Peyer's patch (tissue), 4 donors: Measurements from ENCODE around the gene DENND4C. TPM values are rescaled to one million over a fixed set of nuclear protein-coding genes. Genes with fewer than 3 reads are reported as not detected.
"Not testable (repeated sequence)": the region's sequence is repeated elsewhere in the genome, so short reads cannot be mapped to it uniquely, and the experiment has no call there.

ENCODE experiments used
- DNase-seq, 3 donors: peaks; one replicate each; pipeline ENCODE4 v3.0.0-alpha.2; 2017 to 2019
- H3K27ac ChIP-seq, 4 donors: fragments of 200-600 bp; sonication (generic); one replicate each; pipeline ENCODE4 v1.5.1; 2016 to 2019
- H3K27me3 ChIP-seq, 2 donors: fragments of 200-600 bp; sonication (generic); one replicate each; pipeline ENCODE4 v1.5.1; 2019
- H3K36me3 ChIP-seq, 3 donors: fragments of 200-600 bp; sonication (generic); one replicate each; pipeline ENCODE4 v1.5.1; 2016 to 2019
- H3K4me1 ChIP-seq, 4 donors: fragments of 200-600 bp; sonication (generic); one replicate each; pipeline ENCODE4 v1.5.1; 2016 to 2019
- H3K4me3 ChIP-seq, 4 donors: fragments of 200-600 bp; sonication (generic); 1 replicate in 3 of 4; 2 replicates in 1 of 4; pipeline ENCODE4 v1.5.1; 2016 to 2019; ENCODE audit warnings: mild to moderate bottlenecking in 1 of 4
- H3K9me3 ChIP-seq, 4 donors: fragments of 200-600 bp; sonication (generic); one replicate each; pipeline ENCODE4 v1.5.1; 2016 to 2019; ENCODE audit warnings: mild to moderate bottlenecking in 1 of 4
- POLR2A ChIP-seq, 2 donors: fragments of 450-650 bp; IDR thresholded peaks; one replicate each; pipeline ENCODE4 v1.5.1; 2017; ENCODE audit warnings: antibody characterized with exemption in 2 of 2, mild to moderate bottlenecking in 2 of 2, moderate library complexity in 2 of 2
- total RNA-seq, 4 donors: library from RNA; depleted of rRNA; stranded (reverse); fragments of >200 nt; gene quantifications; one replicate each; pipeline ENCODE4 v1.1.0, GENCODE V29; 2016
- TF ChIP-seq, protein P1 (sequence below), 6 experiments: fragments of 450-650 bp in 4 of 6; fragments of 200-600 bp in 2 of 6; sonication (generic) in 1 of 6; IDR thresholded peaks; one replicate each; pipeline ENCODE4 v1.5.1; 2017 to 2019; ENCODE audit warnings: antibody characterized with exemption in 6 of 6, mild to moderate bottlenecking in 3 of 6, moderate library complexity in 1 of 6

The DENND4C gene
- total RNA-seq, 4 donors from 2014 or later: 89.1 to 188 (median 154) TPM

GRCh38 chr9:19185191-19185590 lies 45.3 kb upstream of the DENND4C start:
- no peak for DNase-seq
- Histone ChIP-seq H3K9me3 (no peaks in the 10 kb centered on the region), H3K4me3 (no peak overlapping the region), H3K27ac (peak overlapping the region; percentile 74 to 87 (median 80)), H3K27me3 (no peaks in the 10 kb centered on the region), H3K4me1 (peaks cover 0 to 36% (median 11%) of the 10 kb centered on the region in 4 donors), H3K36me3 (no peaks in the 10 kb centered on the region)
- TF ChIP-seq POLR2A (IDR thresholded peaks at IDR 0.05): no peak
- TF ChIP-seq, protein P1, sequence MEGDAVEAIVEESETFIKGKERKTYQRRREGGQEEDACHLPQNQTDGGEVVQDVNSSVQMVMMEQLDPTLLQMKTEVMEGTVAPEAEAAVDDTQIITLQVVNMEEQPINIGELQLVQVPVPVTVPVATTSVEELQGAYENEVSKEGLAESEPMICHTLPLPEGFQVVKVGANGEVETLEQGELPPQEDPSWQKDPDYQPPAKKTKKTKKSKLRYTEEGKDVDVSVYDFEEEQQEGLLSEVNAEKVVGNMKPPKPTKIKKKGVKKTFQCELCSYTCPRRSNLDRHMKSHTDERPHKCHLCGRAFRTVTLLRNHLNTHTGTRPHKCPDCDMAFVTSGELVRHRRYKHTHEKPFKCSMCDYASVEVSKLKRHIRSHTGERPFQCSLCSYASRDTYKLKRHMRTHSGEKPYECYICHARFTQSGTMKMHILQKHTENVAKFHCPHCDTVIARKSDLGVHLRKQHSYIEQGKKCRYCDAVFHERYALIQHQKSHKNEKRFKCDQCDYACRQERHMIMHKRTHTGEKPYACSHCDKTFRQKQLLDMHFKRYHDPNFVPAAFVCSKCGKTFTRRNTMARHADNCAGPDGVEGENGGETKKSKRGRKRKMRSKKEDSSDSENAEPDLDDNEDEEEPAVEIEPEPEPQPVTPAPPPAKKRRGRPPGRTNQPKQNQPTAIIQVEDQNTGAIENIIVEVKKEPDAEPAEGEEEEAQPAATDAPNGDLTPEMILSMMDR (IDR thresholded peaks at IDR 0.05): no peak

DNA sequence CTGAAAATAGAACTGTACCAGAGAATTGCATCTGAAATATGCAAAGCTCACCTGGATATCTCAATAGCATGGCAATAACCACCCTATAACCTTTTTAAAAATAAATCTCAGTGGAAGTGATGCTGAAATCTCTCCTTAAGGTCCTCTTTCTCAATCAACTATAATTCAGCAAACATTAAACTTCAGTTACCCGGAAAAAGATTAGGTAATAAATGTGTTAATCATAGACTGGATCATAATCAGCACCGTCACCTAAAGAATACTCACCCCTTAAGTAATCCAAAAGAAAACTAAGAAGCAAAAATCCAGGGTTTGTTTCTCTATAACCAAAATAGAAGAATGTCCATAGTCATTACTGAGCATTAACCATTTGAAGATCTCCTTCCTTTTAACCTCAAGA lies 44.3 kb upstream of the DENND4C start:
- Histone ChIP-seq H3K36me3 (no peaks in the 10 kb centered on the region), H3K9me3 (no peaks in the 10 kb centered on the region), H3K4me3 (no peak overlapping the region), H3K4me1 (peaks cover 0 to 36% (median 11%) of the 10 kb centered on the region in 4 donors), H3K27ac (peak overlapping the region in 2 of 4 donors; percentile 55 to 86), H3K27me3 (no peaks in the 10 kb centered on the region)
- TF ChIP-seq POLR2A (IDR thresholded peaks at IDR 0.05): no peak
- TF ChIP-seq, protein P1 (IDR thresholded peaks at IDR 0.05): no peak
- DNase-seq: no peak

DNA sequence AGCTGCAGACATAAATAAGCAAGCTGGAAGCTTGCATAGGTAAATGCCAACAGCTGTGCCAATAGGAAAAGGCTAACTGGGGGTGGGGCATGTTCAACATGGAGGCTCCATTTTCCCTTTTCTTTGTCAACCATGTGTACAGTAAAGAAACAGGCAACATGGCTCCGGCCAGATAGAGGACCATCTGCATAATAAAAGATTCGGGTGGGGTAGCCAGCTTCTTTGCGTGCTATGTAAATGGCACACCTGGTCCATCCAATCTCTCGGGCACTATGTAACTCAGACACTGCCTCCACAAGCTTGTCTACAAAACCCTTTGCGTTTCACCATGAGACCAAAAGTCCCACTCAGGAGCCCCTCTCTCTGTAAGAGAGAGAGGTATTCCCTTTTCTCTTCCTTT lies 41.7 kb upstream of the DENND4C start:
- TF ChIP-seq, protein P1 (IDR thresholded peaks at IDR 0.05): no peak
- TF ChIP-seq POLR2A (IDR thresholded peaks at IDR 0.05): no peak
- Histone ChIP-seq H3K36me3 (no peaks in the 10 kb centered on the region), H3K27ac (no peak overlapping the region), H3K9me3 (no peaks in the 10 kb centered on the region), H3K27me3 (no peaks in the 10 kb centered on the region), H3K4me1 (peaks cover 0 to 29% (median 6%) of the 10 kb centered on the region in 4 donors), H3K4me3 (no peak overlapping the region)
- DNase-seq: no peak

DNA sequence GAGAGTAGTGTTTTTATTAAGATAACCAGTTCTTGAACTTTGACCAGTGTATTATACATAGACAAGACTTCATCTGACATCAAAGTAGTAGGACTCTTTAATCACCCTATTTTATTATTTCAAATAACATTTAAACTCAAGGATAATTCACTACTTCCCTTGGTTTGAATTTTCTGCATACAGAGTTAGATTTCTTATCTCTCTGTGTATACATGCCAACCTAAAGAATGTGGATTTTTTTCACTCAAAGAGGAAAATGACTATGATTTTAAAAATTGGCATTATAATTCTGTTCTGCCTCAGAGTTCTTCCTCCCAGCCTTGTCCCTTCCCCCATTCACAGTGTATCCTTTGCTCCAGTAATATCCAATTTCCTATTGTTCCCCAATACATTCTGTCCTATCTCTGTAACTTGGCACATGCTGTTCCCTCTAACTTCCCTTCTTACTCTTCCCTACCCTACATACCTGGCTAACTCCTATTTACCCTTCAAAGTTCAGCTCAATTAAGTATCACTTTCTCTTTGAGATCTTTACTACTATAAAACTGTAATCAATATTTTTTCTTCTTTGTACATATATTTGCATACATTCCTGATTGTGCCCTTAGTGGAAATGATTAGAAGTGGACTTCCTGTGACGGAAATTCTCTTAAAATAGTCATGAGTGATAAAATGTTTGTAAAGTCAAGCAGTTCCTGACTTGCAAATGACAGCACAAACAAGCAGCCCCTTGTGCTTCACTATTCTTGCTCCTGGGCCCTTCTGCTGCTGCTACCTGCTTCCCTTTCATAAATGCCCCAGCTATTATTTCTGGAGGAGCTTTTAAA lies 38.1 kb upstream of the DENND4C start:
- DNase-seq: no peak
- Histone ChIP-seq H3K4me3 (no peak overlapping the region), H3K9me3 (no peaks in the 10 kb centered on the region), H3K36me3 (no peaks in the 10 kb centered on the region), H3K27ac (peak overlapping the region in 2 of 4 donors; percentile 31 to 73), H3K27me3 (no peaks in the 10 kb centered on the region), H3K4me1 (peaks cover 0 to 12% (median 0%) of the 10 kb centered on the region in 4 donors)
- TF ChIP-seq, protein P1 (IDR thresholded peaks at IDR 0.05): no peak
- no peak for TF ChIP-seq POLR2A (IDR thresholded peaks at IDR 0.05)

GRCh38 chr9:19193029-19193324 lies 37.5 kb upstream of the DENND4C start:
- Histone ChIP-seq H3K36me3 (no peaks in the 10 kb centered on the region), H3K4me1 (peaks cover 0 to 12% (median 0%) of the 10 kb centered on the region in 4 donors), H3K9me3 (no peaks in the 10 kb centered on the region), H3K4me3 (no peak overlapping the region), H3K27me3 (no peaks in the 10 kb centered on the region), H3K27ac (peak overlapping the region in 2 of 4 donors; percentile 31 to 73)
- TF ChIP-seq POLR2A (IDR thresholded peaks at IDR 0.05): no peak
- TF ChIP-seq, protein P1 (IDR thresholded peaks at IDR 0.05): no peak
- DNase-seq: no peak

DNA sequence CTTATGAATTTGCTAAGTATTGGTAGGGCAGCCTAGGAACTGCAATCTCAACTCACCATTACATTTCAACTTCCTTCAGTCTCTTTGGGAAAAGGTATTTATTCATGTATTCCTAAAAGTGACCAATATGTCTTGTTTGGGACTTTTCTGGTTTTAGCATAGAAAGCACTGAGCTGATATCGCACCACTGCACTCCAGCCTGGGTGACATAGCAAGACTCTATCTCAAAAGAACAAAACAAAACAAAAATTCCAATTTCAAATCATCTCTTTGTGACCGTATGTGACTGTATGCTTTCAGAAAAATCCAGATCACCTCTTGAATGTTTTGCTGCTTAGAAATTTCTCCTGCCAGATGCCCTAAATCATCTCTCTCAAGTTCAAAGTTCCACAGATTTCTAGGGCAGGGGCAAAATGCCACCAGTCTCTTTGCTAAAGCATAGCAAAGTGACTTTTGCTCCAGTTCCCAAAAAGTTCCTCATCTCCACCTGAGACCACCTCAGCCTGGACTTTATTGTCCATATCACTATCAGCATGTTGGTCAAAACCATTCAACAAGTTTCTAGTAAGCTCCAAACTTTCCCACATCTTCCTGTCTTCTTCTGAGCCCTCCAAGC lies 37.0 kb upstream of the DENND4C start:
- DNase-seq, H3K4me3 ChIP-seq, H3K9me3 ChIP-seq: not testable (repeated sequence)

More for the DNA sequence above, 37.0 kb upstream of the DENND4C start:
- not testable (repeated sequence) for H3K27ac ChIP-seq, H3K36me3 ChIP-seq, H3K27me3 ChIP-seq
- peaks cover 0 to 12% (median 0%) of the 10 kb centered on the region in 4 donors for H3K4me1 ChIP-seq
